Liver (tissue), 9 donors: ENCODE results near the gene RADIL. TPM values are rescaled to one million over a fixed set of nuclear protein-coding genes. Genes with fewer than 3 reads are reported as not detected.

Source experiments
- DNase-seq: peaks from one replicate; pipeline ENCODE4 v3.0.0-alpha.2; 2017; ENCODE audit warnings: low spot score
- H3K27ac ChIP-seq, 2 donors: one replicate each; pipeline ENCODE4 v1.7.0; 2013; ENCODE audit warnings: inconsistent platforms in 2 of 2, low read length in 2 of 2, control low read depth in 1 of 2, low read depth in 1 of 2, mild to moderate bottlenecking in 1 of 2
- H3K27me3 ChIP-seq, 4 donors: one replicate each; pipeline versions ENCODE4 v1.6.1 to v1.7.0; 2013; ENCODE audit warnings: low read length in 3 of 4, inconsistent platforms in 1 of 4, mild to moderate bottlenecking in 1 of 4, moderate library complexity in 1 of 4; ENCODE audit not compliant: control insufficient read depth in 4 of 4, insufficient read depth in 4 of 4
- H3K36me3 ChIP-seq, 4 donors: one replicate each; pipeline versions ENCODE4 v1.6.1 to v1.7.0; 2013; ENCODE audit warnings: low read length in 3 of 4, mild to moderate bottlenecking in 3 of 4, low read depth in 1 of 4, moderate library complexity in 1 of 4; ENCODE audit not compliant: control insufficient read depth in 4 of 4, insufficient read depth in 3 of 4
- H3K4me1 ChIP-seq, 4 donors: one replicate each; pipeline versions ENCODE4 v1.6.1 to v1.7.0; 2013; ENCODE audit warnings: low read length in 3 of 4, mild to moderate bottlenecking in 3 of 4, moderate library complexity in 1 of 4; ENCODE audit not compliant: control insufficient read depth in 4 of 4, insufficient read depth in 4 of 4
- H3K4me3 ChIP-seq, 3 donors: one replicate each; pipeline versions ENCODE4 v1.6.1 to v1.7.0; 2013; ENCODE audit warnings: low read length in 3 of 3, control low read depth in 1 of 3, low read depth in 1 of 3, mild to moderate bottlenecking in 1 of 3
- H3K9ac ChIP-seq, 2 donors: one replicate each; pipeline ENCODE4 v1.7.0; 2013; ENCODE audit warnings: low read length in 2 of 2, mild to moderate bottlenecking in 2 of 2, moderate library complexity in 2 of 2, control low read depth in 1 of 2, low read depth in 1 of 2
- H3K9me3 ChIP-seq, 4 donors: one replicate each; pipeline versions ENCODE4 v1.6.1 to v1.7.0; 2013; ENCODE audit warnings: low read length in 3 of 4; ENCODE audit not compliant: control insufficient read depth in 4 of 4
- FOXA1 ChIP-seq: IDR thresholded peaks from 2 replicates; pipeline ENCODE4 v1.6.1; 2016; ENCODE audit warnings: antibody characterized with exemption
- FOXA2 ChIP-seq: IDR thresholded peaks from 2 replicates; pipeline ENCODE4 v1.6.1; 2016; ENCODE audit warnings: antibody characterized with exemption
- GABPA ChIP-seq, 2 donors: IDR thresholded peaks in 1 of 2; conservative IDR thresholded peaks in 1 of 2; 2 replicates each; pipeline ENCODE4 v1.6.1; 2016; ENCODE audit warnings: antibody characterized with exemption in 2 of 2, mild to moderate bottlenecking in 1 of 2, moderate library complexity in 1 of 2
- HNF4A ChIP-seq, 2 donors: conservative IDR thresholded peaks; 2 replicates each; pipeline ENCODE4 v1.6.1; 2016; ENCODE audit warnings: antibody characterized with exemption in 2 of 2, mild to moderate bottlenecking in 2 of 2
- HNF4G ChIP-seq: IDR thresholded peaks from 2 replicates; pipeline ENCODE4 v1.6.1; 2016; ENCODE audit warnings: antibody characterized with exemption
- RXRA ChIP-seq, 2 donors: IDR thresholded peaks; 2 replicates each; pipeline ENCODE4 v1.6.1; 2017 to 2018; ENCODE audit warnings: antibody characterized with exemption in 2 of 2, mild to moderate bottlenecking in 1 of 2
- TAF1 ChIP-seq: conservative IDR thresholded peaks from 2 replicates; pipeline ENCODE4 v1.6.1; 2016; ENCODE audit warnings: antibody characterized with exemption, mild to moderate bottlenecking
- YY1 ChIP-seq: IDR thresholded peaks from 2 replicates; pipeline ENCODE4 v1.6.1; 2016; ENCODE audit warnings: antibody characterized with exemption, mild to moderate bottlenecking
- WGBS: extraction: QIAGEN DNeasy Blood & Tissue Kit; methylation state at CpG from one replicate; pipeline ENCODE4 v1.1.7; 2013; 5-methylcytosine and 5-hydroxymethylcytosine counted together
- polyA plus RNA-seq, 2 donors: library from polyadenylated mRNA; stranded (reverse) in 1 of 2; unstranded in 1 of 2; fragments of 200-250 nt in 1 of 2; fragments of >200 nt in 1 of 2; fragmentation: Nextera tagmentation in 1 of 2; extraction: Ambion mirVana in 1 of 2; gene quantifications; one replicate each; pipeline versions ENCODE4 v1.2.1 to v1.2.3, GENCODE V29; 2013 to 2015
- total RNA-seq, 2 donors: library from RNA; depleted of rRNA; stranded (reverse); fragments of >200 nt; gene quantifications; one replicate each; pipeline ENCODE4 v1.2.3, GENCODE V29; 2014
- TF ChIP-seq, protein P1 (sequence below): fragments of 150-350 bp; IDR thresholded peaks from 2 replicates; pipeline ENCODE4 v1.5.1; 2017; ENCODE audit warnings: improper control_type of control experiment, low read depth, low read length; ENCODE audit not compliant: missing input control
- TF ChIP-seq, protein P2 (sequence below): IDR thresholded peaks from 2 replicates; pipeline ENCODE4 v1.6.1; 2016; ENCODE audit warnings: antibody characterized with exemption
- TF ChIP-seq, protein P3 (sequence below): IDR thresholded peaks from 2 replicates; pipeline ENCODE4 v1.6.1; 2016; ENCODE audit warnings: antibody characterized with exemption
- donor health status: healthy.
- donor health status: healthy.
- donor health status: healthy.
- donor health status: healthy.
- donor health status: healthy.

The RADIL gene
- total and polyA plus RNA-seq, 4 donors, result 0.14 to 0.25 (median 0.21) TPM; not detected in 1

DNA sequence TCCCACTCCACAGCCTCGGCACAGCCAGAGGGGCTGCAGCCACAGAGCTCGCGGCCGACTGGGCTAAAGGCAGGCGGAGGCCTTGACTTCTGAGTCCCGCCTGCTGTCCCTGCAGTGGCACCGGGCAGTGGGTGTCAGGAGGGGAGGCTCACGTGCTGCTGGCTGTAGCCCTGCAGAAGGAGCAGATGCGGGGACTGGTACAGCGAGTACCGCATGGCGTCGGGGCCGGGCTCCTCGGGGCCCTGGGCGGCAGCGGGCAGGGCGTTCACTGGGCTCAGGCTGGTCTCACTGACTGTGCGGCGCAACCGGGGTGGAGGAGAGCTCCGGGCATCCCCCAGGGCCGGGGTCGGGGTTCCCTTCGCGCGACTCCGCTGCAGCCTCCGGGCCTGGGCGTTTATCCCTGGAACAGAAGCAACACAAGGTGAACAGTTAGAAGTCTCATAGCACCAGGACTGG, 47.3 kb downstream of the RADIL start (continued):
- TF ChIP-seq, protein P1, sequence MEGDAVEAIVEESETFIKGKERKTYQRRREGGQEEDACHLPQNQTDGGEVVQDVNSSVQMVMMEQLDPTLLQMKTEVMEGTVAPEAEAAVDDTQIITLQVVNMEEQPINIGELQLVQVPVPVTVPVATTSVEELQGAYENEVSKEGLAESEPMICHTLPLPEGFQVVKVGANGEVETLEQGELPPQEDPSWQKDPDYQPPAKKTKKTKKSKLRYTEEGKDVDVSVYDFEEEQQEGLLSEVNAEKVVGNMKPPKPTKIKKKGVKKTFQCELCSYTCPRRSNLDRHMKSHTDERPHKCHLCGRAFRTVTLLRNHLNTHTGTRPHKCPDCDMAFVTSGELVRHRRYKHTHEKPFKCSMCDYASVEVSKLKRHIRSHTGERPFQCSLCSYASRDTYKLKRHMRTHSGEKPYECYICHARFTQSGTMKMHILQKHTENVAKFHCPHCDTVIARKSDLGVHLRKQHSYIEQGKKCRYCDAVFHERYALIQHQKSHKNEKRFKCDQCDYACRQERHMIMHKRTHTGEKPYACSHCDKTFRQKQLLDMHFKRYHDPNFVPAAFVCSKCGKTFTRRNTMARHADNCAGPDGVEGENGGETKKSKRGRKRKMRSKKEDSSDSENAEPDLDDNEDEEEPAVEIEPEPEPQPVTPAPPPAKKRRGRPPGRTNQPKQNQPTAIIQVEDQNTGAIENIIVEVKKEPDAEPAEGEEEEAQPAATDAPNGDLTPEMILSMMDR, result no peak
- no peak for TF ChIP-seq GABPA (IDR thresholded peaks at IDR 0.05 in 1 of 2, conservative IDR thresholded peaks at IDR 0.05 in 1 of 2)
- TF ChIP-seq HNF4A (conservative IDR thresholded peaks at IDR 0.05), result no peak

DNA sequence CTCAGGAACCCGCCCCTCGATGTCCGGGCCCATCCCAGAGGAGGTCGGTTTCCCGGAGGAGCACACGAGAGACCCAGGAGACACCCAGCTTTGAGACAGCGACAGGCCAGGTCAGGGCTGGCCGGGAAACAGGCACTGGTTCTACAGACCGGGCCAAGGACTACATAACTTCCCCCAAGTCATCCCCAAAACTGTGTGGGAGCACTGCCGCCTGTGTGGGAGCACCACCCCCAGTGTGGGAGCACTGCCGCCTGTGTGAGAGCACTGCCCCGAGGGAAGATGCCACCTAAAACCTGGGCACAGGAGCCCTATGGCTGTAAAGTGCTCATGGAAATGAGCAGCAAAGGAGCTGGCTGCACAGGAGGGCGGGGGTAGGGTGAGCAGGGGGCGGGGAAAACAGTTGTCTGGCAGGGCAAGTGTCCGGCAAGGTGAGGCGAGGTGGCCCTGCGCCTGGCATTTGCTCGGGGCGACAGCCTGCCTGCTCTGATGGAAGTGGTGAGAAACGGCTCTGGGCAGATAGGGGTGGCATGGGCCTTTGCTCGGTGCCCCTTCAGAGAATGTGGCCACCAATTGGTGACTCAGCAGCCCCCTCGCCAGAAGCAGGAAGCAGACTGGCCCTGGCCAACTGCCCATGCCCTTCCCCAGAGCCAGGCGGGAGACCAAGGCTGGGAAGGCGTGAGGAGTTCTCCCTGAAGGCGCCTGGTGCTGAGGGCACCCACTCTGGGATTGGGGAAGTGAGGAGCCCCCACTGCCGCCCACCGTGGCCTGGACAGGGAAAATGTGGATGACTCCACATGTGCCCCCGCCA, 47.9 kb downstream of the RADIL start:
- Histone ChIP-seq H3K4me3 (no peak overlapping the region), H3K36me3 (no peaks in the 10 kb centered on the region), H3K27me3 (no peaks in the 10 kb centered on the region), H3K4me1 (no peaks in the 10 kb centered on the region), H3K9me3 (no peaks in the 10 kb centered on the region), H3K9ac (no peak overlapping the region), H3K27ac (no peak overlapping the region)
- TF ChIP-seq FOXA1 (no peak), RXRA (IDR thresholded peaks at IDR 0.05) (no peak), FOXA2 (no peak), YY1 (no peak), TAF1 (no peak), HNF4G (no peak)
- TF ChIP-seq, protein P2, sequence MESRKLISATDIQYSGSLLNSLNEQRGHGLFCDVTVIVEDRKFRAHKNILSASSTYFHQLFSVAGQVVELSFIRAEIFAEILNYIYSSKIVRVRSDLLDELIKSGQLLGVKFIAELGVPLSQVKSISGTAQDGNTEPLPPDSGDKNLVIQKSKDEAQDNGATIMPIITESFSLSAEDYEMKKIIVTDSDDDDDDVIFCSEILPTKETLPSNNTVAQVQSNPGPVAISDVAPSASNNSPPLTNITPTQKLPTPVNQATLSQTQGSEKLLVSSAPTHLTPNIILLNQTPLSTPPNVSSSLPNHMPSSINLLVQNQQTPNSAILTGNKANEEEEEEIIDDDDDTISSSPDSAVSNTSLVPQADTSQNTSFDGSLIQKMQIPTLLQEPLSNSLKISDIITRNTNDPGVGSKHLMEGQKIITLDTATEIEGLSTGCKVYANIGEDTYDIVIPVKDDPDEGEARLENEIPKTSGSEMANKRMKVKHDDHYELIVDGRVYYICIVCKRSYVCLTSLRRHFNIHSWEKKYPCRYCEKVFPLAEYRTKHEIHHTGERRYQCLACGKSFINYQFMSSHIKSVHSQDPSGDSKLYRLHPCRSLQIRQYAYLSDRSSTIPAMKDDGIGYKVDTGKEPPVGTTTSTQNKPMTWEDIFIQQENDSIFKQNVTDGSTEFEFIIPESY, result no peak
- TF ChIP-seq, protein P1, result no peak
- TF ChIP-seq, protein P3, sequence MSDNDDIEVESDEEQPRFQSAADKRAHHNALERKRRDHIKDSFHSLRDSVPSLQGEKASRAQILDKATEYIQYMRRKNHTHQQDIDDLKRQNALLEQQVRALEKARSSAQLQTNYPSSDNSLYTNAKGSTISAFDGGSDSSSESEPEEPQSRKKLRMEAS, result no peak
- DNase-seq, result no peak
- WGBS, result 89% methylated on average over 28 of the region's 28 CpGs
